ENCODE data around the gene SERPINB5.

The SERPINB5 gene

GRCh38 chr18:63476668-63477067 is at the start of gene SERPINB5:
TSS of gene SERPINB5 (plus strand) at chr18:63476958. CDS start at chr18:63484429, 7,471 bp downstream.
- H3K4me3 ChIP-seq (ENCODE audit: low read length): no peak within 1 kb of the TSS
- no peak for TF ChIP-seq ZNF274 (IDR thresholded peaks at IDR 0.05; ENCODE audit: low read depth, low read length)

- H3K4me3 ChIP-seq (ENCODE audit: low read length): no peak overlapping the region
- TF ChIP-seq ZNF274 (IDR thresholded peaks at IDR 0.05; ENCODE audit: low read depth, low read length): no peak
These were observed 49.2 kb upstream of the SERPINB5 start for GRCh38 chr18:63427558-63427957.

- TF ChIP-seq ZNF274 (IDR thresholded peaks at IDR 0.05; ENCODE audit: low read depth, low read length): no peak
- no peak overlapping the region for H3K4me3 ChIP-seq (ENCODE audit: low read length)
These were observed 46.2 kb upstream of the SERPINB5 start for GRCh38 chr18:63430526-63430925.

GRCh38 chr18:63431180-63431579 is 45.6 kb upstream of the SERPINB5 start:
- TF ChIP-seq ZNF274 (IDR thresholded peaks at IDR 0.05; ENCODE audit: low read depth, low read length): no peak
- no peak overlapping the region for H3K4me3 ChIP-seq (ENCODE audit: low read length)

GRCh38 chr18:63433334-63433866 is 43.4 kb upstream of the SERPINB5 start:
- no peak for TF ChIP-seq ZNF274 (IDR thresholded peaks at IDR 0.05; ENCODE audit: low read depth, low read length)
- no peak overlapping the region for H3K4me3 ChIP-seq (ENCODE audit: low read length)

GRCh38 chr18:63438181-63438580 is 38.6 kb upstream of the SERPINB5 start:
- no peak overlapping the region for H3K4me3 ChIP-seq (ENCODE audit: low read length)
- TF ChIP-seq ZNF274 (IDR thresholded peaks at IDR 0.05; ENCODE audit: low read depth, low read length): no peak

GRCh38 chr18:63439334-63439733 is 37.4 kb upstream of the SERPINB5 start:
- H3K4me3 ChIP-seq (ENCODE audit: low read length): no peak overlapping the region

GRCh38 chr18:63440219-63440618 is 36.5 kb upstream of the SERPINB5 start:
- no peak for TF ChIP-seq ZNF274 (IDR thresholded peaks at IDR 0.05; ENCODE audit: low read depth, low read length)
- no peak overlapping the region for H3K4me3 ChIP-seq (ENCODE audit: low read length)

More at GRCh38 chr18:63439334-63439733, 37.4 kb upstream of the SERPINB5 start:
- no peak for TF ChIP-seq ZNF274 (IDR thresholded peaks at IDR 0.05; ENCODE audit: low read depth, low read length)

GRCh38 chr18:63440881-63441280 is 35.9 kb upstream of the SERPINB5 start:
- H3K4me3 ChIP-seq (ENCODE audit: low read length): no peak overlapping the region
- TF ChIP-seq ZNF274 (IDR thresholded peaks at IDR 0.05; ENCODE audit: low read depth, low read length): no peak

GRCh38 chr18:63443829-63444228 is 32.9 kb upstream of the SERPINB5 start:
- TF ChIP-seq ZNF274 (IDR thresholded peaks at IDR 0.05; ENCODE audit: low read depth, low read length): no peak
- H3K4me3 ChIP-seq (ENCODE audit: low read length): no peak overlapping the region

GRCh38 chr18:63444580-63444979 is 32.2 kb upstream of the SERPINB5 start:
- TF ChIP-seq ZNF274 (IDR thresholded peaks at IDR 0.05; ENCODE audit: low read depth, low read length): no peak
- H3K4me3 ChIP-seq (ENCODE audit: low read length): no peak overlapping the region

GRCh38 chr18:63445037-63445436 is 31.7 kb upstream of the SERPINB5 start:
- no peak overlapping the region for H3K4me3 ChIP-seq (ENCODE audit: low read length)
- TF ChIP-seq ZNF274 (IDR thresholded peaks at IDR 0.05; ENCODE audit: low read depth, low read length): no peak

GRCh38 chr18:63446266-63446665 is 30.5 kb upstream of the SERPINB5 start:
- no peak for TF ChIP-seq ZNF274 (IDR thresholded peaks at IDR 0.05; ENCODE audit: low read depth, low read length)
- no peak overlapping the region for H3K4me3 ChIP-seq (ENCODE audit: low read length)

- no peak for TF ChIP-seq ZNF274 (IDR thresholded peaks at IDR 0.05; ENCODE audit: low read depth, low read length)
- no peak overlapping the region for H3K4me3 ChIP-seq (ENCODE audit: low read length)
These were observed 29.7 kb upstream of the SERPINB5 start for GRCh38 chr18:63447066-63447465.

GRCh38 chr18:63449426-63449825 is 27.3 kb upstream of the SERPINB5 start:
- H3K4me3 ChIP-seq (ENCODE audit: low read length): no peak overlapping the region
- TF ChIP-seq ZNF274 (IDR thresholded peaks at IDR 0.05; ENCODE audit: low read depth, low read length): no peak
